ENCODE data around the gene HOXB4.

- TF ChIP-seq CTCF (conservative IDR thresholded peaks at IDR 0.05; ENCODE audit: low read length) (no peak), EZH2phosphoT487 (IDR thresholded peaks at IDR 0.05; ENCODE audit: borderline replicate concordance, low read depth, low read length) (no peak)
These were observed 28.9 kb downstream of the HOXB4 start for GRCh38 chr17:48549281-48549630.

Measured in OCI-LY7 (cell line).